CD8-positive, alpha-beta memory T cell (primary cell): ENCODE measurements around the gene TBC1D9. TPM values are rescaled to one million over a fixed set of nuclear protein-coding genes. Genes with fewer than 3 reads are reported as not detected.

Source experiments
- CTCF ChIA-PET: fragments of 350-600 bp; sonication (Branson Sonifier 250); formaldehyde crosslinking; loops from one replicate; lab custom pipeline; 2021; ENCODE audit warnings: antibody characterized with exemption; lab: Charles Lee
- POLR2A ChIA-PET: fragments of 350-600 bp; sonication (Branson Sonifier 250); formaldehyde crosslinking; loops from one replicate; lab custom pipeline; 2021; ENCODE audit warnings: antibody characterized with exemption; lab: Charles Lee
- DNase-seq, 5 donors: peaks; one replicate each; pipeline versions ENCODE4 v3.0.0 to v3.0.0-alpha.2; 2020 to 2022; ENCODE audit warnings: mixed read lengths in 1 of 5
- H3K27ac ChIP-seq: one replicate; pipeline ENCODE4 v1.7.0; 2013; ENCODE audit warnings: low read depth, mild to moderate bottlenecking, low read length, moderate library complexity
- H3K27me3 ChIP-seq: 2 replicates; pipeline ENCODE4 v1.7.0; 2013; ENCODE audit warnings: low read length, mild to moderate bottlenecking; ENCODE audit not compliant: insufficient read depth, poor library complexity, severe bottlenecking
- H3K36me3 ChIP-seq: 2 replicates; pipeline ENCODE4 v1.7.0; 2013; ENCODE audit warnings: mild to moderate bottlenecking, low read length, moderate library complexity; ENCODE audit not compliant: insufficient read depth
- H3K4me1 ChIP-seq: 2 replicates; pipeline ENCODE4 v1.7.0; 2013; ENCODE audit warnings: mild to moderate bottlenecking, low read length, moderate library complexity; ENCODE audit not compliant: insufficient read depth
- H3K4me3 ChIP-seq: 2 replicates; pipeline ENCODE4 v1.7.0; 2013; ENCODE audit warnings: mild to moderate bottlenecking, low read length
- H3K9me3 ChIP-seq: 2 replicates; pipeline ENCODE4 v1.7.0; 2013; ENCODE audit warnings: mild to moderate bottlenecking, low read length
- H3K27ac Mint-ChIP-seq, 8 donors: one replicate each; pipeline ENCODE4 v1.8.0; 2020 to 2021; ENCODE audit warnings: mixed read lengths in 8 of 8, mild to moderate bottlenecking in 6 of 8, inconsistent platforms in 3 of 8, moderate library complexity in 3 of 8
- H3K27me3 Mint-ChIP-seq, 2 donors: one replicate each; pipeline ENCODE4 v1.8.0; 2020 to 2021; ENCODE audit warnings: mixed read lengths in 2 of 2, mild to moderate bottlenecking in 1 of 2, moderate library complexity in 1 of 2
- H3K36me3 Mint-ChIP-seq, 3 donors: one replicate each; pipeline ENCODE4 v1.8.0; 2020 to 2021; ENCODE audit warnings: mixed read lengths in 3 of 3, inconsistent platforms in 1 of 3, mild to moderate bottlenecking in 1 of 3
- H3K4me1 Mint-ChIP-seq, 3 donors: one replicate each; pipeline ENCODE4 v1.8.0; 2020 to 2021; ENCODE audit warnings: mixed read lengths in 3 of 3, inconsistent platforms in 1 of 3, mild to moderate bottlenecking in 1 of 3
- H3K4me3 Mint-ChIP-seq, 7 donors: one replicate each; pipeline ENCODE4 v1.8.0; 2020 to 2021; ENCODE audit warnings: mixed read lengths in 7 of 7, mild to moderate bottlenecking in 6 of 7, moderate library complexity in 4 of 7, inconsistent platforms in 2 of 7
- H3K9me3 Mint-ChIP-seq, 5 donors: one replicate each; pipeline ENCODE4 v1.8.0; 2020 to 2022; ENCODE audit warnings: mixed read lengths in 5 of 5, mild to moderate bottlenecking in 3 of 5, moderate library complexity in 2 of 5, inconsistent platforms in 1 of 5
- polyA plus RNA-seq: library from polyadenylated mRNA; unstranded; fragments of 300-500 nt; fragmentation: Illumina TruSeq; gene quantifications from one replicate; pipeline ENCODE4 v1.2.3, GENCODE V29; 2021
- total RNA-seq, 2 experiments: library from RNA; stranded (reverse); gene quantifications; one replicate each; pipeline ENCODE4 v1.2.3, GENCODE V29; 2021

Gene TBC1D9
- total and polyA plus RNA-seq, 3 experiments from 2014 or later: 0.13 to 0.46 TPM; not detected in 1

- H3K36me3 Mint-ChIP-seq: no peaks in the 10 kb centered on the region
- POLR2A ChIA-PET: no interaction called here
- no peak overlapping the region for H3K27ac ChIP-seq
- no peak for DNase-seq
- H3K36me3 ChIP-seq: no peaks in the 10 kb centered on the region
- peaks cover 3% of the 10 kb centered on the region for H3K27me3 ChIP-seq
- H3K4me3 Mint-ChIP-seq: no peak overlapping the region
- peaks cover 3 to 15% of the 10 kb centered on the region in 2 donors for H3K27me3 Mint-ChIP-seq
- no peak overlapping the region for H3K27ac Mint-ChIP-seq
- CTCF ChIA-PET: no interaction called here
- H3K9me3 Mint-ChIP-seq: no peaks in the 10 kb centered on the region
- H3K4me1 ChIP-seq: no peaks in the 10 kb centered on the region
- H3K4me3 ChIP-seq: no peak overlapping the region
- no peaks in the 10 kb centered on the region for H3K9me3 ChIP-seq
- no peaks in the 10 kb centered on the region for H3K4me1 Mint-ChIP-seq
Observed at GRCh38 chr4:140621161-140621560, 135.0 kb downstream of the TBC1D9 start.

DNA sequence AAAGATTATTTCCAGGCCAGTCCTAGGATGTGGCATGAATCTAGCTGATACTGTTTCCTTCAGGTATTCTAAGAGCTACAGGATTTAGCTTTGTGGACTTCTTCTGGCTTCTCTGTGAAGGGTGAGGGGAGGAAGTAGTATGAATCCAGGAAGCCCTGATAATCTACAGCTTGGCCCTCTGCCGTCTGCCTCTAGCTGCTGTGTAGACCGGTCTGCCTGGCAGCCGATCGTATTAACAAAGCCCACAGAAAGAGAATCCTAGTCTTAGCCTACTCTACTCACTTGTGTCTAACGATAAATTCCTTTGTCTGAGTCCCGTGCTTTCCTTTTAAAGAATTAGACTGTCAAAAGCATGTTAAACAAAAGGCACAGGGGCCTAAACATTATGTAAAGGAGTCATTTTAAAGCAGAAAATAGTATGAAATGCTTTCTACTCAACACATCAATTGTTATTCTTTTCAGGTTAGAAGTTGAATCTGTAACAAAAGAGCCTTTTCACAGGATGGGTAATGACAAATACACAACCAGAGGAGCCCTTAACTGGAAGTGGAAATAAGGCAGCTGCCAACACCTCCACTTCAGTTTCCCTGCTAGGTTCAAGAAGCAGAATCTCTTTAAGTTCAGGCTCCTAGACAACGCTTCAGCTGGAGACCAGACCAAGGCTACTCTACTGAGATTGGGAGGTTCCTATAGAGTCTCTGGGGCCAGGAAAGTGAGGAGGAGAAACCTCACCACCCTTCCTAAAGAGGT is 138.5 kb downstream of the TBC1D9 start:
- Histone ChIP-seq H3K9me3 (no peaks in the 10 kb centered on the region), H3K27ac (no peak overlapping the region), H3K27me3 (peaks cover 3% of the 10 kb centered on the region), H3K4me1 (no peaks in the 10 kb centered on the region), H3K4me3 (no peak overlapping the region), H3K36me3 (no peaks in the 10 kb centered on the region)
- ChIA-PET POLR2A (no interaction called here), CTCF (no interaction called here)
- DNase-seq: no peak
- Mint-ChIP-seq H3K27ac (no peak overlapping the region), H3K9me3 (no peaks in the 10 kb centered on the region), H3K4me3 (no peak overlapping the region), H3K27me3 (peaks cover 1 to 7% of the 10 kb centered on the region in 2 donors), H3K4me1 (no peaks in the 10 kb centered on the region), H3K36me3 (no peaks in the 10 kb centered on the region)

- no peaks in the 10 kb centered on the region for H3K4me1 ChIP-seq
- H3K36me3 Mint-ChIP-seq: no peaks in the 10 kb centered on the region
- no peaks in the 10 kb centered on the region for H3K4me1 Mint-ChIP-seq
- H3K27me3 Mint-ChIP-seq: peaks cover under 1 to 7% of the 10 kb centered on the region in 2 donors
- POLR2A ChIA-PET: no interaction called here
- no peak overlapping the region for H3K4me3 Mint-ChIP-seq
- no peaks in the 10 kb centered on the region for H3K9me3 Mint-ChIP-seq
- H3K9me3 ChIP-seq: no peaks in the 10 kb centered on the region
- H3K27ac Mint-ChIP-seq: no peak overlapping the region
- no peak overlapping the region for H3K27ac ChIP-seq
- peaks cover 3% of the 10 kb centered on the region for H3K27me3 ChIP-seq
- DNase-seq: no peak
- H3K4me3 ChIP-seq: no peak overlapping the region
- no peaks in the 10 kb centered on the region for H3K36me3 ChIP-seq
- CTCF ChIA-PET: no interaction called here
Observed at GRCh38 chr4:140615451-140615850, 140.7 kb downstream of the TBC1D9 start.

- H3K27me3 Mint-ChIP-seq: peaks cover 4 to 11% of the 10 kb centered on the region in 2 donors
- ChIA-PET CTCF (no interaction called here), POLR2A (no interaction called here)
- H3K4me3 Mint-ChIP-seq: no peak overlapping the region
- Histone ChIP-seq H3K9me3 (no peaks in the 10 kb centered on the region), H3K27ac (no peak overlapping the region), H3K27me3 (no peaks in the 10 kb centered on the region), H3K36me3 (no peaks in the 10 kb centered on the region), H3K4me3 (no peak overlapping the region), H3K4me1 (no peaks in the 10 kb centered on the region)
- H3K9me3 Mint-ChIP-seq: no peaks in the 10 kb centered on the region
- H3K4me1 Mint-ChIP-seq: no peaks in the 10 kb centered on the region
- H3K27ac Mint-ChIP-seq: no peak overlapping the region
- no peaks in the 10 kb centered on the region for H3K36me3 Mint-ChIP-seq
- DNase-seq: no peak
Observed at GRCh38 chr4:140612357-140612756, 143.8 kb downstream of the TBC1D9 start.

DNA sequence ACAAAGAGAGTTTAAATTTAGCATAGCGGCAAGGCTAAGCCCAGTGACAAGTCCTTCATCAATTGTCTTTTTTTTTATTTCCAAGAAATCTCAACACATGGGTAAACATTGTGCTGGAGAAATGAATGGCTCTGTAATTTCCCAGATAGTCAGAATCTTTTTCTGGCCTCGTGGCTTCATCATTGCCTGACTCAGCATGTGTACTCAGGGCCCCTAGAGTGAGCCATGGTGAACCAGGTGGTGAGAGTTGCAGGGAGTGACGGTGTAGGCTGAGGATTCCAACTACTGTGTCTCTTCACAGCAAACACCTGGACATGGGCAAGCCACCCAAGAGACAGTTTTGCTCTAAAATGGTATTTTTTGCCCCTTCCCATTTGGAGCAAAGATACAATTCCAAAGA is 144.3 kb downstream of the TBC1D9 start:
- no peak overlapping the region for H3K27ac ChIP-seq

DNA sequence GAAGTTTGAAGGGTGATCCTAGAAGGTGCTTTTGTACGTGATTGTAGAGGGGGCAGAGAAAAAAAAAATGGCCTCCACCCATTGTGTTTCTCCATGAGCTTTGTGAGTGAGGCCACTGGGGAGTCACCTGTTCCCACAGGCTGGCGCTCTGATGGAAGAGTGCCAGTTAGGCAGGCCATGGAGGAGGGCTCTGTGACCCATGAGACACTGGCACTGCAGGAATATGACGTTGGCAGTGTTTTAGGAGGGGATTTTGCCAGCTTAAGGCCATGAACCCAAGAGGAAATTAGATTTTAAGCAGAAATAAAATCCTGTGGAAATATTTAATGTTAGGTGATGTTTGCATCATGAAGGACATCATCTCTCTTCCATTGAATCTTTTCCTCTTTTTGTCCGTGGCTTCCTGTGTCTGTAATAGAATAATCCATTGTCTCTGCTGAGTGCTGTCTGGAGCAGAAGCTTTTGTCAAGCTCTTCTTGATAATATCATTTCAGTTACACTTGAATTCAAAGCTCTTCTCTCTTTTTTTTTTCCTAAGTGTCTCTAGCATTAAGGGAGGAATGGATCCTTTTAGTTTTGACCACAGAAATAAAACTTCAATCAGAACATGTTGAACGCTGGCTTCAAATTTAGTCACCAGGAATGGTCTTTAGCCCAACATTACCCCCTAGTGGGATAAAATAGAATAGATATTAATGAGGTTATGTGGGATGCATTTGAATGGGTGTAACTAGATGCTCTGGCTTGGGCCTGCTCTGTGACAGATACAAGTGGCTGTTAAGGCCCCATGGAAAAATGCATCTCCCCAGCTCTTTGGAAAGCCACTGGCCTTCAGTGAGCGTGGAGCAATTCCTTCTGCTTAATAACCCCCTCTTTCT is 146.4 kb downstream of the TBC1D9 start:
- no peak overlapping the region for H3K4me3 ChIP-seq
- no peaks in the 10 kb centered on the region for H3K27me3 ChIP-seq

More for the DNA sequence above, 144.3 kb downstream of the TBC1D9 start:
- no peak overlapping the region for H3K4me3 Mint-ChIP-seq
- no peaks in the 10 kb centered on the region for H3K9me3 ChIP-seq
- H3K4me1 ChIP-seq: no peaks in the 10 kb centered on the region
- no peaks in the 10 kb centered on the region for H3K36me3 ChIP-seq
- H3K4me3 ChIP-seq: no peak overlapping the region
- H3K27ac Mint-ChIP-seq: peak overlapping the region in 1 of 8 donors; percentile 5
- H3K27me3 ChIP-seq: no peaks in the 10 kb centered on the region
- no peaks in the 10 kb centered on the region for H3K36me3 Mint-ChIP-seq
- no peaks in the 10 kb centered on the region for H3K4me1 Mint-ChIP-seq
- no peaks in the 10 kb centered on the region for H3K9me3 Mint-ChIP-seq
- ChIA-PET CTCF (no interaction called here), POLR2A (no interaction called here)
- DNase-seq: no peak
- H3K27me3 Mint-ChIP-seq: peaks cover 5 to 16% of the 10 kb centered on the region in 2 donors

DNA sequence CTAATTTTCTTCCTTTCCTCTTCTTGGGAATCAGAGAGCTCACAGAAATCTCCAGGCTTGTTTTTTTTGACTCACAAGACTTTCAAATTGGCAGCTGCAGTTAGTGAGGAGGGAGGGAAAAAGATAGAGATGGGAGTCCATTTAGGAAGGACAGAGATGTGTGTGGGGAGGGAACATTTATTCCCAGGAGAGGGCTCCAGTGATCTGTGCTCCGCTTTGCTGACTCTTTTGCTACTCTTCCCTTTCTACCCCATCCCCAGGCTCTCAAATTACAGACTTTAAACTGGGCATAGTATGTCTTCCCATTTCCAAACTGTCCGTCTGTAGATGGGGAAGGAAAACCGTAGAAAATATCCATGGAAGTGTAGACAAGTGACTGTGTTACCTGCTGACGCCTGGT is 148.3 kb downstream of the TBC1D9 start:
- no peak overlapping the region for H3K27ac Mint-ChIP-seq
- Histone ChIP-seq H3K4me3 (no peak overlapping the region), H3K27ac (no peak overlapping the region), H3K27me3 (no peaks in the 10 kb centered on the region), H3K36me3 (no peaks in the 10 kb centered on the region), H3K9me3 (no peaks in the 10 kb centered on the region), H3K4me1 (no peaks in the 10 kb centered on the region)
- H3K9me3 Mint-ChIP-seq: no peaks in the 10 kb centered on the region
- peaks cover 11 to 33% of the 10 kb centered on the region in 2 donors for H3K27me3 Mint-ChIP-seq
- no peak for DNase-seq
- no peaks in the 10 kb centered on the region for H3K36me3 Mint-ChIP-seq
- H3K4me1 Mint-ChIP-seq: no peaks in the 10 kb centered on the region
- POLR2A ChIA-PET: no interaction called here
- CTCF ChIA-PET: interaction anchor here (3.1 kb wide), 1 partner anchor 248 kb away, joined by 17 read pairs; no protein-coding TSS in a partner anchor
- H3K4me3 Mint-ChIP-seq: no peak overlapping the region

More for the DNA sequence above, 146.4 kb downstream of the TBC1D9 start:
- peak overlapping the region in 1 of 8 donors; percentile 69 for H3K27ac Mint-ChIP-seq
- H3K9me3 Mint-ChIP-seq: no peaks in the 10 kb centered on the region
- H3K27ac ChIP-seq: no peak overlapping the region
- H3K9me3 ChIP-seq: no peaks in the 10 kb centered on the region
- peaks cover 11 to 29% of the 10 kb centered on the region in 2 donors for H3K27me3 Mint-ChIP-seq
- ChIA-PET POLR2A (no interaction called here), CTCF (interaction anchor here (0.7 to 3.1 kb wide), 3 partner anchors 12 to 250 kb away, joined by 3 to 17 read pairs (median 3); no protein-coding TSS in a partner anchor)
- no peaks in the 10 kb centered on the region for H3K4me1 Mint-ChIP-seq
- H3K36me3 ChIP-seq: no peaks in the 10 kb centered on the region
- no peak overlapping the region for H3K4me3 Mint-ChIP-seq
- no peaks in the 10 kb centered on the region for H3K4me1 ChIP-seq
- DNase-seq: peak in 1 of 5 donors; percentile 3
- no peaks in the 10 kb centered on the region for H3K36me3 Mint-ChIP-seq

- DNase-seq: no peak
- Histone ChIP-seq H3K27ac (no peak overlapping the region), H3K36me3 (no peaks in the 10 kb centered on the region), H3K27me3 (no peaks in the 10 kb centered on the region), H3K4me3 (no peak overlapping the region), H3K4me1 (no peaks in the 10 kb centered on the region), H3K9me3 (no peaks in the 10 kb centered on the region)
- H3K9me3 Mint-ChIP-seq: no peaks in the 10 kb centered on the region
- CTCF ChIA-PET: no interaction called here
- no peaks in the 10 kb centered on the region for H3K4me1 Mint-ChIP-seq
- H3K4me3 Mint-ChIP-seq: no peak overlapping the region
- H3K27ac Mint-ChIP-seq: no peak overlapping the region
- H3K27me3 Mint-ChIP-seq: peaks cover 9 to 38% of the 10 kb centered on the region in 2 donors
- no peaks in the 10 kb centered on the region for H3K36me3 Mint-ChIP-seq
- POLR2A ChIA-PET: no interaction called here
Observed at GRCh38 chr4:140604544-140604943, 151.6 kb downstream of the TBC1D9 start.
